GM19455 (cell line): Measurements from ENCODE around the gene MAPKBP1.

Experiments
- ATAC-seq: cut with Tn5 transposase; IDR thresholded peaks from one replicate; pipeline ENCODE4 v1.9.1; 2021; ENCODE audit not compliant: unreplicated experiment

MAPKBP1 gene

DNA sequence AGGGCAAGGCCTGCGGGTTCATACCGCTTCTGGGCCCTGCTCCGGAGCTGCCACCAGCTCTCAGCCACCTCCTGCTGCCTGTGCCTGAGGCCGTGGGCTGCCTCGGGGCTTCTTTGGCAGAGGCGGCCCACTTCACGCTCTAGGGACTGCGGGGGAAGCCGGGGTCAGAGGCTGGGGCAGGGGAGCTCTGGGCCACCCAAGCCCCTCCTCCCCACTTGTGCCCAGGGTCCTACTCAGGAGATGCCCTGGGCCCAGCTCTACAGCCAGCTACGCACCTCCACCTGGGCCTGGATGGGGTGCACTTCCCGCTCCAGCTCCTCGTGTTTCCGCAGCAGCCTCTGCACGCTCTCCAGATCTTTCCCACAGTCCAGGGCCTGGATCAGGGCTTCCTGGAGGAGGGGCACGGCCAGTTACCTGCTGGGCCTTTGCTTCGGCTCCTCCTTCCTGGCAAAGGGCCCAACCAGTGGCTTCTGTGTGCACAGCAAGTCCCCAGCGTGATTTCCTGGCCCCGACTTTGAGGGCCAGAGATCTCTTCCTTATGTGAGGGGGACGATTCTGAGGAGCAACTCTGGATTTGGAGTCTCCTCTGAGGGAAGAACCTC is 88.3 kb downstream of the MAPKBP1 start:
- no peak for ATAC-seq

DNA sequence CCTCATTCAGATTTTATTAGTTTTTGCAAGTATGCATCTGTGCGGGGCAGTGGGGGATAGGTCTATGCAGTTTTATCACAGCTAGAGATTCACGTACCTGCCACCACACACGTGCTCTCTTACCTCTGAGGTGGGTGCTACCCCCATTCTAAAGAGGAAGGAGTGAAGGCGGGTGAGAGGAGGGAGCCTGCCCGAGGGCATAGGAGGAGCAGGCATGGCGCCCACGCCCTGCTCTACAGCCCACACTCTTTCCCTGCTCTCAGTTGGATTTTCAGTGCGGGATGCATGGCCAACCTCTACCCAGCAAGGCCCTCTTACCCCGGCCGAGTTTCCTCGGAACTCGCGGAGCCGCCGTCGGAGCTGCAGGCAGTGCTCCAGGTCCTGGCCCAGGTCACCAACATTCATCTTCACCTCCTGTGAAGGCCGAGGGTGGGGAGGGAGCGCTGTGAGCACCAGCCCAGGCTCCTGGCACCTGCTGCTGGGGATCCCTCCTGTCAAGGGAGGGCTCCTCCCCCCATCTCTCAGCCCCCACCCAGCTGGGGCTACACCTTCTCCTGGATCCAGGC is 91.3 kb downstream of the MAPKBP1 start:
- ATAC-seq: no peak

DNA sequence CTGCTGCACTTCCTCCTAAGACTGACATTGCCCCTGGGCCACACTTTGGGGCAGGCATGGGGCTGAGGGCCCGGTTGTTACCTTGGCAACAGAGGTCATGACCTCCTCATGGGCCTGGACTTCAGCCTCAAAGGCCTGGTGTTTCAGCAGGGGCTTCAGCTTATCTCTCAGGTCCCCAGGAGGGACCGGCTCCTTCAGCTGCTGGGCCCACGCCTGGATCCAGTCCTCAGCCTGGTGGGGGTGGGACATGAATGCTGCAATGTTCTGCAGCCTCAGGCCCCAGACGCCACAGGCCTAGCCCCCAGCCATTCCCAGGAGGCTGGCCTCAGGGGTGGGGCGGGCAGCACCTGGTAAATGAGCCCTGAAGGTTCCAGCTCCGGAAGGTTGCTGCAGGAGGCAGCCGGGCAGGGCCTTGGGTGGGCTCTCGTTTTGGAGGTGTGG is 92.0 kb downstream of the MAPKBP1 start:
- no peak for ATAC-seq

DNA sequence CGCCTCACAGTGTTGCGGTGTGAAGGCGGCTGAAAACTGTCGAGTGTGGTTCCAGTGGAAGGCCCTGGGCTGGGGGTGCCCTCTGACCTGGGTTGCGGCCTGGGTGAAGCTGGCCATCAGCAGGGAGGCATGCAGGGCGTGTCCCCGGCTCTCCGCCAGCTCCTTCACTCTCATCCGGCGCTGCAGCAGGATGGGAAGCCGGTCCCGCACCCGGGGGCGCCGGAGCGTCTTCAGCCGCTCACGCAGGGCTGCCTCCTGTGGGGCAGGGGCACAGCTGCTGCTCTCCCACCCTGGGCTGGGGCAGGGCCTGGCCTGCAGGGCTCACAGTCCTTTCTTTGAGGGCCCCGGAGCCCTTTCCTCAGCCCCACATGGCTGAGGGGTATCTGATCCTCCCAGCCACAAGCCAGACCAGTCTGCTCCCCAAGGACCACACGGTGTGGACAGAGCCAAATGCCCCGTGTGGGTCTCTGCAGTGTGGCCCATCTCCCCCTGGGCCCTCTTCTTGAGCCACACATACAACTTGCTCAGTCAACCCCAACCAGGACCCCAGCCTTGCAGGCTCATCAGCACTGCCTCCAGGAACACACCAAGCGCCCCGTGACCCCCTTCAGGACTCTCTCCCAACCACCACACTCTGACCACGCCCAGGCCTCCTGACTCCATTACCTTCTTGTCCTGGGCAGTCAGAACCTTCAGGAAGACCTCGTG is 92.7 kb downstream of the MAPKBP1 start:
- no peak for ATAC-seq

DNA sequence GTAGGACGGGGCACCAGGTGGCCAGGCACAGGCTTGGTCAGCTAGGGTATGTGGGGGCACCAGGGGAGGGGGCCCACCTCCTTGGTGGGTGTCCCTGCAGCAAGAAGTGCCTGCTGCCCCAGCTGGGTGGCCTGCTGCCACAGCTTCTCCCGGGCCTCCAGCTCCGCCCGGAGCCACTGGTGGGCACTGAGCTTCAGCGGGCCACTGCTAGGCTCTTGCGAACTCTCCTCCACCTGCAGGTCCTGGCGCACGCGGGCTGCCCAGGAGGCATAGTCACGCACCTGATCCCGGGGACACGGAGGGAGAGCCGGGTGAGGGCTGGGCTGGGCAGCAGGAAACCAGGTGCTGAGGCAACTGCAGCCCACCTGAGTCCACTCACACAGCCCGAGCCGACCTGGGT is 94.0 kb downstream of the MAPKBP1 start:
- no peak for ATAC-seq

DNA sequence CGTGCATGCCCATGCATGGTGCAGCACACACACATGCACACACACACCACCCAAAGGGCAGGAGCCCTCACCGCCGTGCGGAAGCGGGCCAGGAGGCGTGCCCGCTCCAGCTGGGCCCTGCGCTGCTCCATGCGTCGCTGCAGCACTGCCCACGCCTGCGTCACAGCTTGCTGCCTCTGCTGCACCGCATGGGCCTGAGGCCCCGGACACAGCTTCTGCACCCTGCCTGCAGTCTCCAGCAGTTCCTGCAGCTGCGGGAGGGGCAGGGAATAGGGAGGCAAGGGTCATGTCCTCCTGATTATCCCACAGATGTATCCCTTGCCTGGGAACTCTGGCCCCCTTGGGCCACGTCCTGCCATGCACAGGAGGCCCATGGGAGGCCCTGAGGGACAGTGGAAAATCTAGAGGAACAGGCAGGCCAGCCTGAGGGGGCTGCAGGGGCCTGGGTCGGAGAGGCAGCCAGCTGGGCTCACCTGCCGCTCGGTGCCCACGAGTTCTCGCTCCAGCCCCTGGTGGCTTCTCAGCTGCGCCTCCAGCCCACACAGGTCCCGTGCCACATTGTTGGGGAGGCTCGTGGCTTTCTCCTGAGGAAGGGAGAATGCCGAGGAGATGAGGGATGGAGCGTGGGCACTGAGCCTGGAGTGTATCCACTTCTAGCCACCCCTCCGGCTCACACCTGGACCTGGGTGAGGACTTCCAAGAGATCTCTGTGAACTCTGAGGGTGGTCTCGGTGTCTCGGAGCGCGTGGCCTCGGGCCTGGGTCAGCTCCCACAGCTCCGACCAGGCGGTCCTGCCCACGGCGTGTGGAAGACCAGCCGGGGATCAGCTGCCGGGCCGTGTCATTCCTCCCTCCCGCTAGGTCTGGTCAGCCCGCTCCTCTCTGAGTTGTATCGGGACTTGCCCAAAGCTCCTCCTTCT is 95.7 kb downstream of the MAPKBP1 start:
- ATAC-seq: no peak

DNA sequence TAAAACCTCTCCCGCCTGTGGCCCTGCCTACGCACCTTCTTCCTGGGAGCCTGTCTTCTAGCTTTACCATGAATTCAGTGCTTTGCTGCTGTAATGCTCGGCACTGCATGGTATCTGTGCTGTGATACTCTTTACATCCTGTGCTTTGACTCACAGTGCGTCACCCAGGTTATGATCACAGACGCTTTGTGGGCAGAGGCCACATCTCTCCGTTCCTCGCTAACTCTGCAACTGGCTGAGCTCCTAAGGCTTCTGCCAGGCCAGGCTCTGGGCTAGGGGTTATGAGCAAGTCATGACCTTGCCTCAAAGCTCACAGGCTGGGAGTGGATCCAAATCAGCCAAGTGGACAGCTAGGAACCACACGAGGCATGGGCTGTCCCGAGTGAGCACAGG is 96.4 kb downstream of the MAPKBP1 start:
- no peak for ATAC-seq

DNA sequence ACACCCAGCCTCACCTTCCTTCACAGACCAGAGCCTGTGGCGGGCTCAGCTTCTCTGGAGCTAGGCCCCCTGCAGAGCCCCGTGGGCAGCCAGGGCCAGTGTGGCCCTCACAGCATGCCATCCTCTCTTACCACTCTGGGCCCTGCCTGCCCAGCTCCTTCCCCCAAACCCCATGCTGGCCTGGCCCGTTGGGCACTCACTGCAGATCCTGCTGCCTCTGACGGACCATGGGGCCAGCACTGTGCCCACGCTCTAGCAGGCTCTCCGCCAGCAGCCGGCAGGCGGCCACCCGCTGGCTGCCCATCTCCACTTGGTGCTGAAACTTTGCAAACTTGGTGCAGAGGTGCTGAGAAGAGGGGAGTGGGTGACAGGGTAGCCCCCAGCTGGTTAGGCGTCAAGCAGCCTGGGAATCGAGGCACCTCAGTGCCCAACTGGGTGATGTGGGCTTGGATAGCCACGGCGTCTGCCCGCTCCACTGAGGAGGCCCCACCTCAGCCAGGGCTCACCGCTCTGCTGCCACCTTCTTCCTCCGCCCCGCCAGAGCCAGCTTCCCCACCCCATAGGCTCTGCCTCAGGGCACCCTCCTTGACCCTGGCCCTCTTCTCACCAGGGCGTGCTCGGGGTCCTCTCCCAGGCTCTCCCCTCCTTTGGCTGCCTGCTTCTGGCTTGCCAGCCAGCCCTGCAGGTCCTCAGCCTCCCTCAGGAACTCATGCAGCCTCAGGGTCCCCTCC is 97.1 kb downstream of the MAPKBP1 start:
- no peak for ATAC-seq

DNA sequence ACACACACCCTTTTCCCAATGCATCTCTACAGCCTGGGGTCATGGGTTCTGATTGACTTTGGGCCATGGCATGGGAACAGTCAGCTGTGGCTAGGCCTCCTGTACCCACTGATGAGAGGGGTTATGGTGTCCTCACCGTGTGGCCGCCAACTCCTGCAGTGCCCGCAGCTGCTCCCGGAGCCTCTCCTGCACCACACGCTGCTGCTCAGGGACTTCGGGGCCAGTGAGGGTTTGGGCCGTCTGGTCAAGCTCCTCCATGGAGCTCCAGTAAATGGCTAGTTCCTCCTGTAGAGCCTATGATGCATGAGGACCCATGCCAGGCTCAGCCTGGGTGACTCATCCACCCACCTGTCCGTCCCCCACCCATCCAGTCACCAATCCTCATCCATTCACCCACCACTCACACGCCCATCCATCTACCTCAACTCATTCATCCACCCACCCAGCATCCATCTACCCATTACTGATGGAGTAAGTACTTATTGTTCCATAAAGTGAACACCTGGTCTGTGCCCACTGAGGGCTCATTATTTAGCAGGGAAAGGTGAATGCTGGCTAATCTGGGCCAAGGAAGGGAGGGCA is 98.0 kb downstream of the MAPKBP1 start:
- ATAC-seq: no peak

DNA sequence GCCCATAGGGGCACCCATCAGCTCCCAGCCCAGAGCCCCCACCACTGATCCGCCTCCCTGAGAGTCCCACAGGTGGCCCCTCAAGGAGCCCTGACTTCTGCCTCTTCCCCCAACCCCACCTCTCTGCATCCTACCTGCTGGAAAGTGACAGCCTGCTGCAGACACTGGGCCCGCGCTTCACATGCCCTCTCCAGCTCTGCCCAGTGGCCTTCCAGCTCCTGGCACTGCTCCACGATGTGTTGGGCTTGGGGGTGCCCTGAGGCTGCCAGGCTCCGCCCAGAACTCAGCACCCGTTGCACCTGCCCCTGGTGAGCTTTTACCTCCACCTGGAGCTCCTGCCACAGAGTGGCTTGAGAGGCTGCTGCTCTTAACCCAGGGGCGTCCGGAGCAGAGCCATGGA is 99.4 kb downstream of the MAPKBP1 start:
- no peak for ATAC-seq

DNA sequence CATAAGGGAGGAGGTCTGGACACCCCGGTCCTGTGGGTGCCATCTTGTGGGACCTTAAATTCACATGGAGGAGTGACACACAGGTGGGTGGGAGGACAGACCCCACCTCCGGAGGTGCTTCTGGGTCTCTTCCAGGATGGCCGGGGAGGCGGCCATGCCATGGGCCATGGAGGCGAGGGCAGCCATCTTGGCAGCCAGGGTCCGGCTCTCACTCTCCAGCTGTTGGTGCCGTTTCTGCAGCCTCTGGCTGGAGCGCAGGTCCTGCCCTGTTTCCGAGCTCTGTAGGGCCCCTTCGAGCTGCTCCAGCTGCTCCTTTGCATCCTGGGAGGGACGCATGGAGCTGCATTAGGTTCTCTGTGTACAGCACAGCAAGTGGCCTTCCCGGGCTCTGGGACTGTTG is 100.5 kb downstream of the MAPKBP1 start:
- ATAC-seq: no peak

DNA sequence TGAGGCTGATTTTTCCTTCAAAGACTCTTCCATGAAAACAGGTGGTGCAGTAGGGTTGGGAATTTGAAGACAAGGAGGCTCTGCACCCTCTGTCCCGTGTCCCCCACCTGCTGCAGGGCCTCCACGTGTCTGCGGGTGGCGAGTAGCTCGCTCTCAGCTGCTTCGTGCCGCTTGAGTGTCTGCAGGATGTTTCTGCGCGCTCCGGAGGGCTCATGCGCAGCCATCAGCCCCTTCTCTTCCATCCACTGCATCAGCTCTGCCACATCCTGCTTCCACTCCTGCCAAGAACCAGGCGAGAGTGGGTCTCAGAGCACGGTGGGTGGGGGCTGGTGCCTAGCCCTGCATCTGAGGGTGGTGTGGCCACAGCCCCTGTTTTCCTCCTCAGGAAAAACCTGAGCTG is 101.7 kb downstream of the MAPKBP1 start:
- no peak for ATAC-seq

DNA sequence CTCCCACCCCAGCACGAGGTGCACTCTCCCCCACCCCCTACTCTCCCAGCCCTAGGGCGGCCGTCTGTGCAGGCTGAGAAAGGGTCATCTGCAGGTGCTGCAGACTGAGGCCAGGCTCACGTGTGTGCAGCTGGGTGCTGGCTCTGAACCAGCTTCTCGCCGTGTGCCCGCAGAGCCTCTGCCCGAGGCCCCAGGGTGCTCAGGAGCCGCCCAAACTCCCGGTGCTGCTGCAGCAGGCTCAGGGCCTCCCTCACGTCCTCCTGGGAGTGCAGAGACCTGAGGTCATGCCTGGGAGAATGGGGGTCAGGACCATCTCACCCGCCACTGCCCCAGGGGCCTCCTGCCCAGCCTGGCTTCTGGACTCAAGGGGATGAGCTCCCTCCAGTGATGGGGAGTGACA is 102.4 kb downstream of the MAPKBP1 start:
- ATAC-seq: no peak
